Measurements from ENCODE around the gene STK31.
A peak's percentile ranks its signal among the peaks of the same experiment; 100 is the strongest.
"Not testable (repeated sequence)": the region's sequence is repeated elsewhere in the genome, so short reads cannot be mapped to it uniquely, and the experiment has no call there.

STK31 gene

GRCh38 chr7:23710000-23710399, at the start of gene STK31:
TSS of gene STK31 (plus strand) at chr7:23710219. CDS start at chr7:23710286, 67 bp downstream.
- DNase-seq = no peak

- DNase-seq = no peak
Observed at GRCh38 chr7:23661385-23661784, 48.6 kb upstream of the STK31 start.

GRCh38 chr7:23662124-23662983, 47.7 kb upstream of the STK31 start:
- DNase-seq = no peak

- no peak for DNase-seq
Observed at GRCh38 chr7:23662984-23663313, 47.1 kb upstream of the STK31 start.

- no peak for DNase-seq
Observed at GRCh38 chr7:23664122-23664521, 45.9 kb upstream of the STK31 start.

GRCh38 chr7:23672033-23672432, 38.0 kb upstream of the STK31 start:
- DNase-seq = no peak

GRCh38 chr7:23679898-23680413, 30.1 kb upstream of the STK31 start, which contains the start of gene FAM221A:
TSS of gene FAM221A (plus strand) at chr7:23680199. CDS start at chr7:23680219, 20 bp downstream.
- DNase-seq = peak; percentile 82

- peak; percentile 29 for DNase-seq
Observed at GRCh38 chr7:23680414-23681405, 29.3 kb upstream of the STK31 start.

GRCh38 chr7:23684041-23684440, 26.0 kb upstream of the STK31 start:
- not testable (repeated sequence) for DNase-seq

GRCh38 chr7:23685731-23686130, 24.3 kb upstream of the STK31 start:
- DNase-seq = no peak

- no peak for DNase-seq
Observed at GRCh38 chr7:23687011-23687410, 23.0 kb upstream of the STK31 start.

GRCh38 chr7:23689165-23689564, 20.9 kb upstream of the STK31 start:
- no peak for DNase-seq

- DNase-seq = no peak
Observed at GRCh38 chr7:23691320-23691719, 18.7 kb upstream of the STK31 start.

GRCh38 chr7:23693224-23693623, 16.8 kb upstream of the STK31 start:
- DNase-seq = no peak

- DNase-seq = peak; percentile 48
Observed at GRCh38 chr7:23696916-23697441, 13.0 kb upstream of the STK31 start.

- DNase-seq = no peak
Observed at GRCh38 chr7:23698822-23699221, 11.2 kb upstream of the STK31 start.

- no peak for DNase-seq
Observed at GRCh38 chr7:23700046-23700445, 10.0 kb upstream of the STK31 start.

GRCh38 chr7:23709081-23709750, 803 bp upstream of the STK31 start:
- no peak for DNase-seq

GRCh38 chr7:23712368-23713284, 2.6 kb downstream of the STK31 start:
- DNase-seq = no peak

- no peak for DNase-seq
Observed at GRCh38 chr7:23713285-23714149, 3.5 kb downstream of the STK31 start.

- DNase-seq = no peak
Observed at GRCh38 chr7:23714150-23714464, 4.1 kb downstream of the STK31 start.
